ENCODE measurements around the gene UNC13D. TPM values are rescaled to one million over a fixed set of nuclear protein-coding genes. Genes with fewer than 3 reads are reported as not detected.

The UNC13D gene
- total and polyA plus RNA-seq, 2 of the 4 experiments (the other 2 are of a cell fraction), result under 0.01 to 0.31 TPM

DNA sequence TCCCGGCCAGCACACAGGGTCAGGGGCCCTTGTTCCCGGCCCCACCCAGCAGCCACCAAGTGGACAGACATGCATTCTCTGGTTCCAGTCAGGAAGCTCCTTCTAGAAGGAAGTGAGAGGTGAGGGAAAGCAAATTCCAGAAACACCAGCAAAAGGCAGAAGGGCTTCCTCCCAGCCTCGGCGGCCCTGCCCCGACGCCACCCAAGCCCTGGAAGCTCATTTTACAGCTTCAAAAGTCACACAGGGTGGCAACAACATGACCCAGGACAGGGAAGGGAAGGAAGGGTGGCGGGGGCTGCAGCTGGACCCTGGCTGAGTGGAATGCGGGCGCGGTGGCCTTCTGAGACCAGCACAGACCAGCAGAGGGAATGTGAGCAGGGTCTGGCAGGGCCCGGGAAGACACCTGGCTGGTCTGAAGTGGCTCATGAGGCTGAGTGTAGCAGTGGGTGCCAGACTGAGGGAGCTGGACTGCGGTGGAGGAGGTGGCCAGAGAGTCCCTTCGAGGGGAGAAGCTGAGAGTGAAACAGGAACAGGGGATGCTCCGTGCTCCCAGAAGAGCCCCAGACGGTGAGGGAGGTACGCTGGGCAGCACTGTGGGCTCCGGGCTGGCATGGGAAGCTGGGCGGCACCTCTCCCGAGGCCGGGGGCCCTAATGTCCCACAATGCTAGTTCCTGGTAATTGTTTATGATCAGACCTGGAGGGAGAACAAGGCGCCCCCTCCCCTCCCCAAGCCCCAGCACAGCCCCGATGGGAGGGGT lies 1.9 kb upstream of the UNC13D start:
- DNase-seq, result no peak
- H3K9ac ChIP-seq (ENCODE audit: low read depth, low read length), result no peak overlapping the region
- in situ Hi-C loops (cut with MboI; ENCODE audit: low sequenced_read_pairs), result no loop called here
- H3K56ac ChIP-seq (ENCODE audit: extremely low read depth, insufficient read depth, low read length), result no peak overlapping the region
- H3K4me2 ChIP-seq (ENCODE audit: low read depth, low read length), result no peak overlapping the region
- peak overlapping the region; percentile 19; the same call in 1 of the 2 replicates for H3K4ac ChIP-seq (ENCODE audit: low read depth, low read length)
- no peak overlapping the region for H2BK20ac ChIP-seq (ENCODE audit: low read depth, low read length)
- H3K27ac ChIP-seq (ENCODE audit: insufficient read depth, low read length), result no peak overlapping the region
- H4K5ac ChIP-seq (ENCODE audit: low read depth, low read length), result no peak overlapping the region
- no peak for ATAC-seq (ENCODE audit: low read depth)
- intact Hi-C loops (cut with micrococcal nuclease), result no loop called here
- H3K4me1 ChIP-seq (ENCODE audit: control insufficient read depth, insufficient read depth, low read length), result peaks cover 6% of the 10 kb centered on the region
- peaks cover 7% of the 10 kb centered on the region for H4K20me1 ChIP-seq (ENCODE audit: insufficient read depth, low read length)
- H2BK5ac ChIP-seq (ENCODE audit: low read depth, low read length, poor library complexity, severe bottlenecking), result no peak overlapping the region
- peak overlapping the region; percentile 28; the same call in 1 of the 2 replicates for H2AK5ac ChIP-seq (ENCODE audit: low read depth, low read length)
- TSS peak; percentile 91 for BruUV-seq (replicated peaks)
- H3K79me1 ChIP-seq (ENCODE audit: low read depth in 1 of 2, low read length in 2 of 2), result 0 out of 4 replicates have a peak, but pooled peaks cover 0 to 2% of the 10 kb centered on the region in 2 experiments
- H2AFZ ChIP-seq (replicated peaks; ENCODE audit: low read length, poor library complexity), result no peak overlapping the region
- no peak overlapping the region for H4K8ac ChIP-seq (ENCODE audit: low read depth in 2 of 2, low read length in 2 of 2)
- POLR2A ChIA-PET (ENCODE audit: unreplicated experiment), result interaction anchor here (0.5 kb wide), 1 partner anchor 108 kb away, joined by 3 read pairs; no protein-coding TSS in a partner anchor
- no peak overlapping the region for H2BK120ac ChIP-seq (ENCODE audit: low read depth, low read length)
- 0 out of 2 replicates have a peak, but pooled peaks cover 4% of the 10 kb centered on the region for H3K9me1 ChIP-seq (ENCODE audit: insufficient read depth, low read length)
- no peaks in the 10 kb centered on the region for H3K27me3 ChIP-seq (ENCODE audit: control insufficient read depth, insufficient read depth, low read length)
- H2BK15ac ChIP-seq (ENCODE audit: low read depth, low read length), result no peak overlapping the region
- H4K91ac ChIP-seq (ENCODE audit: insufficient read depth, low read depth, low read length), result no peak overlapping the region
- TF ChIP-seq POLR2A (IDR thresholded peaks at IDR 0.05; ENCODE audit: low read depth, low read length) (no peak), BHLHE40 (IDR thresholded peaks at IDR 0.05; ENCODE audit: low read depth, low read length) (no peak)
- peaks cover 47% of the 10 kb centered on the region for H3K36me3 ChIP-seq (ENCODE audit: control insufficient read depth, insufficient read depth, low read length)
- no peak overlapping the region; the same call in 1 of the 2 replicates for H3K14ac ChIP-seq (replicated peaks; ENCODE audit: low read depth, low read length)
- no peak overlapping the region for H3K18ac ChIP-seq (ENCODE audit: low read depth, low read length)
- H3K23ac ChIP-seq (ENCODE audit: low read depth, low read length), result no peak overlapping the region
- dilution Hi-C loops (cut with HindIII; ENCODE audit: low sequenced_read_pairs, unreplicated experiment), result no loop called here
- CTCF ChIA-PET, result no interaction called here
- peak overlapping the region; percentile 73 for H2AK9ac ChIP-seq (replicated peaks; ENCODE audit: low read depth, low read length, poor library complexity)
- 97% methylated on average over 6 of the region's 22 CpGs; no CpG with 5 or more reads in 1 of the 2 experiments for WGBS, 2 experiments (ENCODE audit: extremely low coverage in 2 of 2, insufficient read length in 1 of 2)
- H3K9me3 ChIP-seq (ENCODE audit: control insufficient read depth, insufficient read depth, low read length), result no peaks in the 10 kb centered on the region
- no peak overlapping the region for H3K4me3 ChIP-seq (ENCODE audit: insufficient read depth, low read depth, low read length)

Measured in IMR-90 (cell line).